Measurements from ENCODE around the gene TGM3. TPM values are rescaled to one million over a fixed set of nuclear protein-coding genes. Genes with fewer than 3 reads are reported as not detected.

The TGM3 gene
- polyA plus RNA-seq, 1 donor from 2014 or later, result 0.24 TPM

DNA sequence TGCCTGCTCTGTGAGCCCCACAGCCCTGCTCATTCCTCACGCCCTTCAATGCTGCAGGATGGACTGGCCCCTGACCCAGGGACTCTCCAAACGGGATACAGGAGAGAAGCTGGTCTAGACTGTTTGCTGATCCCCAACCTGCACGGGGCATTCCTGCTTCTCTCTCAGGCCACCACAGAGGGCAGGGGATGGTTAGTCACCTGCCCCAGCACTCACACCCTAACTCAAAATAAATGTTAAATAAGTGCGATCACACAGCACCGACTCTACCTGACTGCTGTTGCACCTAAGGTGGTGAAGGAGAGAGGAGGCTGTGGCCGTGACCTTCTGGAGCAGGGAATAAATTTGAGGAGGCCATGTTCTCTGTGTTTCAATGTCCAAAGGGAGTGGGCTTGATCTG, 45.0 kb downstream of the TGM3 start:
- H4K20me1 ChIP-seq (ENCODE audit: insufficient read depth), result no peaks in the 10 kb centered on the region
- H3K27me3 ChIP-seq (ENCODE audit: insufficient read depth, low read depth, low read length), result no peaks in the 10 kb centered on the region
- no peak overlapping the region for H3K27ac ChIP-seq (ENCODE audit: low read length)
- no peaks in the 10 kb centered on the region for H3F3A ChIP-seq (ENCODE audit: insufficient read depth, low read length, poor library complexity, severe bottlenecking)
- no peaks in the 10 kb centered on the region for H3K36me3 ChIP-seq (ENCODE audit: insufficient read depth, low read length)
- no peak for TF ChIP-seq MXI1 (conservative IDR thresholded peaks at IDR 0.05; ENCODE audit: poor library complexity, severe bottlenecking)
- TF ChIP-seq, protein P1, sequence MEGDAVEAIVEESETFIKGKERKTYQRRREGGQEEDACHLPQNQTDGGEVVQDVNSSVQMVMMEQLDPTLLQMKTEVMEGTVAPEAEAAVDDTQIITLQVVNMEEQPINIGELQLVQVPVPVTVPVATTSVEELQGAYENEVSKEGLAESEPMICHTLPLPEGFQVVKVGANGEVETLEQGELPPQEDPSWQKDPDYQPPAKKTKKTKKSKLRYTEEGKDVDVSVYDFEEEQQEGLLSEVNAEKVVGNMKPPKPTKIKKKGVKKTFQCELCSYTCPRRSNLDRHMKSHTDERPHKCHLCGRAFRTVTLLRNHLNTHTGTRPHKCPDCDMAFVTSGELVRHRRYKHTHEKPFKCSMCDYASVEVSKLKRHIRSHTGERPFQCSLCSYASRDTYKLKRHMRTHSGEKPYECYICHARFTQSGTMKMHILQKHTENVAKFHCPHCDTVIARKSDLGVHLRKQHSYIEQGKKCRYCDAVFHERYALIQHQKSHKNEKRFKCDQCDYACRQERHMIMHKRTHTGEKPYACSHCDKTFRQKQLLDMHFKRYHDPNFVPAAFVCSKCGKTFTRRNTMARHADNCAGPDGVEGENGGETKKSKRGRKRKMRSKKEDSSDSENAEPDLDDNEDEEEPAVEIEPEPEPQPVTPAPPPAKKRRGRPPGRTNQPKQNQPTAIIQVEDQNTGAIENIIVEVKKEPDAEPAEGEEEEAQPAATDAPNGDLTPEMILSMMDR (IDR thresholded peaks at IDR 0.05; ENCODE audit: poor library complexity, severe bottlenecking), result no peak
- no peak for TF ChIP-seq EP300 (conservative IDR thresholded peaks at IDR 0.05; ENCODE audit: poor library complexity, severe bottlenecking)
- TF ChIP-seq SMC3 (conservative IDR thresholded peaks at IDR 0.05; ENCODE audit: poor library complexity), result no peak
- TF ChIP-seq, protein P2, sequence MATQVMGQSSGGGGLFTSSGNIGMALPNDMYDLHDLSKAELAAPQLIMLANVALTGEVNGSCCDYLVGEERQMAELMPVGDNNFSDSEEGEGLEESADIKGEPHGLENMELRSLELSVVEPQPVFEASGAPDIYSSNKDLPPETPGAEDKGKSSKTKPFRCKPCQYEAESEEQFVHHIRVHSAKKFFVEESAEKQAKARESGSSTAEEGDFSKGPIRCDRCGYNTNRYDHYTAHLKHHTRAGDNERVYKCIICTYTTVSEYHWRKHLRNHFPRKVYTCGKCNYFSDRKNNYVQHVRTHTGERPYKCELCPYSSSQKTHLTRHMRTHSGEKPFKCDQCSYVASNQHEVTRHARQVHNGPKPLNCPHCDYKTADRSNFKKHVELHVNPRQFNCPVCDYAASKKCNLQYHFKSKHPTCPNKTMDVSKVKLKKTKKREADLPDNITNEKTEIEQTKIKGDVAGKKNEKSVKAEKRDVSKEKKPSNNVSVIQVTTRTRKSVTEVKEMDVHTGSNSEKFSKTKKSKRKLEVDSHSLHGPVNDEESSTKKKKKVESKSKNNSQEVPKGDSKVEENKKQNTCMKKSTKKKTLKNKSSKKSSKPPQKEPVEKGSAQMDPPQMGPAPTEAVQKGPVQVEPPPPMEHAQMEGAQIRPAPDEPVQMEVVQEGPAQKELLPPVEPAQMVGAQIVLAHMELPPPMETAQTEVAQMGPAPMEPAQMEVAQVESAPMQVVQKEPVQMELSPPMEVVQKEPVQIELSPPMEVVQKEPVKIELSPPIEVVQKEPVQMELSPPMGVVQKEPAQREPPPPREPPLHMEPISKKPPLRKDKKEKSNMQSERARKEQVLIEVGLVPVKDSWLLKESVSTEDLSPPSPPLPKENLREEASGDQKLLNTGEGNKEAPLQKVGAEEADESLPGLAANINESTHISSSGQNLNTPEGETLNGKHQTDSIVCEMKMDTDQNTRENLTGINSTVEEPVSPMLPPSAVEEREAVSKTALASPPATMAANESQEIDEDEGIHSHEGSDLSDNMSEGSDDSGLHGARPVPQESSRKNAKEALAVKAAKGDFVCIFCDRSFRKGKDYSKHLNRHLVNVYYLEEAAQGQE (IDR thresholded peaks at IDR 0.05; ENCODE audit: borderline replicate concordance), result no peak
- no peak for TF ChIP-seq POLR2AphosphoS5 (IDR thresholded peaks at IDR 0.05)
- no peak for TF ChIP-seq RAD21 (conservative IDR thresholded peaks at IDR 0.05)
- TF ChIP-seq TAF1 (IDR thresholded peaks at IDR 0.05; ENCODE audit: low read depth), result no peak
- no peak for TF ChIP-seq EZH2 (IDR thresholded peaks at IDR 0.05; ENCODE audit: borderline replicate concordance, insufficient read depth, low read length, poor library complexity, severe bottlenecking)
- H3K9ac ChIP-seq (ENCODE audit: low read length), result no peak overlapping the region
- no peak overlapping the region for H2AFZ ChIP-seq (ENCODE audit: low read depth, low read length)
- H3K79me2 ChIP-seq (replicated peaks; ENCODE audit: insufficient read depth, low read length), result no peaks in the 10 kb centered on the region
- H3K4me3 ChIP-seq (ENCODE audit: low read length), result no peak overlapping the region
- no peaks in the 10 kb centered on the region for H3K9me2 ChIP-seq (ENCODE audit: insufficient read depth, low read length)
- no peaks in the 10 kb centered on the region for H3K9me3 ChIP-seq (ENCODE audit: low read length)
- H3K4me2 ChIP-seq (ENCODE audit: low read length), result no peak overlapping the region

DNA sequence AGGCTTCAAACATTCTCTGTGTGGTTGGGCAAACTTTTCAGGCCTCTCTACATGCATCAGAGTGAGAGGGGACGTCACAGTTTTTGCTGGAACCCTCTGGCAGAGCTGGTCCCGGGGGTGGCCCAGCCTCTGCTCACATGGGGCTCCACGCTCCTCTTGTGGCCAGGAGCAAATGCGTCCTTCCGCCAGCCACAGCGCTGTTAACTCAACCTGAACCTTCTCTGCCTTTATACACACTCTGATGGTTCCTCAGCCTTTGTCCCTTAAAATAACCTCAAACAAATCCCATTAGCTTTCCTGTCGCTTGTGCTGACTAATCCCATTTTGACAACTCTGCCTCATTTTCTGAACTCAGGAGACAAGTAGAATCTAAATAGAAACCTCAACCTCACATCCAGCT, 45.5 kb downstream of the TGM3 start:
- no peak overlapping the region for H3K4me2 ChIP-seq (ENCODE audit: low read length)

DNA sequence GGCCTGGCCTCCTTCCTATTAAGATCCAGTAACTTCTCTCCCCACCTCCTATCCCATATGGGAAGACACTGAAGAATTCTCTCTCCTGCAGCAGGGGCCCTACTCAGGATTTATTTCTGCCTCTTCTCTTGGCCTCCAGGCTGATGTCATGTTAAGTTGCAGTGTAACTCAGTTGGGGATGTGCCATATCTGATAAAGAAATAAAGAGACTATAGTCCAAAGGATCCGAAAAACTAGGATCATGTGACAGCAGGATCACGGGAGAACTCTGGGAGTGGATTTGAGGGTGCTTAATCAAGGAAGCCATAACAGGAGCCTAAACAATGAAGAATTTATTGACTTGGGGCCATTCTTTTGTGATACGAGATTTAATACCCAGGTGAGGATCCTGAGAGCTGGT, 46.4 kb downstream of the TGM3 start:
- Histone ChIP-seq H3K27ac (ENCODE audit: low read length) (no peak overlapping the region), H3K79me2 (replicated peaks; ENCODE audit: insufficient read depth, low read length) (no peaks in the 10 kb centered on the region), H3K9ac (ENCODE audit: low read length) (no peak overlapping the region), H3K9me2 (ENCODE audit: insufficient read depth, low read length) (no peaks in the 10 kb centered on the region), H3K4me2 (ENCODE audit: low read length) (no peak overlapping the region), H3K27me3 (ENCODE audit: insufficient read depth, low read depth, low read length) (no peaks in the 10 kb centered on the region), H3F3A (ENCODE audit: insufficient read depth, low read length, poor library complexity, severe bottlenecking) (no peaks in the 10 kb centered on the region), H2AFZ (ENCODE audit: low read depth, low read length) (no peak overlapping the region), H3K9me3 (ENCODE audit: low read length) (no peaks in the 10 kb centered on the region), H4K20me1 (ENCODE audit: insufficient read depth) (no peaks in the 10 kb centered on the region), H3K36me3 (ENCODE audit: insufficient read depth, low read length) (no peaks in the 10 kb centered on the region), H3K4me3 (ENCODE audit: low read length) (no peak overlapping the region)
- TF ChIP-seq, protein P2 (IDR thresholded peaks at IDR 0.05; ENCODE audit: borderline replicate concordance), result no peak
- TF ChIP-seq, protein P1 (IDR thresholded peaks at IDR 0.05; ENCODE audit: poor library complexity, severe bottlenecking), result no peak
- TF ChIP-seq POLR2AphosphoS5 (IDR thresholded peaks at IDR 0.05) (no peak), RAD21 (conservative IDR thresholded peaks at IDR 0.05) (no peak), MXI1 (conservative IDR thresholded peaks at IDR 0.05; ENCODE audit: poor library complexity, severe bottlenecking) (no peak), EZH2 (IDR thresholded peaks at IDR 0.05; ENCODE audit: borderline replicate concordance, insufficient read depth, low read length, poor library complexity, severe bottlenecking) (no peak), TAF1 (IDR thresholded peaks at IDR 0.05; ENCODE audit: low read depth) (no peak), SMC3 (conservative IDR thresholded peaks at IDR 0.05; ENCODE audit: poor library complexity) (no peak), EP300 (conservative IDR thresholded peaks at IDR 0.05; ENCODE audit: poor library complexity, severe bottlenecking) (no peak)

More for the DNA sequence above, 45.5 kb downstream of the TGM3 start:
- no peak for TF ChIP-seq EP300 (conservative IDR thresholded peaks at IDR 0.05; ENCODE audit: poor library complexity, severe bottlenecking)
- H3K4me3 ChIP-seq (ENCODE audit: low read length), result no peak overlapping the region
- no peaks in the 10 kb centered on the region for H3K9me2 ChIP-seq (ENCODE audit: insufficient read depth, low read length)
- H3K79me2 ChIP-seq (replicated peaks; ENCODE audit: insufficient read depth, low read length), result no peaks in the 10 kb centered on the region
- no peak overlapping the region for H2AFZ ChIP-seq (ENCODE audit: low read depth, low read length)
- H3K36me3 ChIP-seq (ENCODE audit: insufficient read depth, low read length), result no peaks in the 10 kb centered on the region
- no peaks in the 10 kb centered on the region for H3K27me3 ChIP-seq (ENCODE audit: insufficient read depth, low read depth, low read length)
- H4K20me1 ChIP-seq (ENCODE audit: insufficient read depth), result no peaks in the 10 kb centered on the region
- H3K9me3 ChIP-seq (ENCODE audit: low read length), result no peaks in the 10 kb centered on the region
- no peaks in the 10 kb centered on the region for H3F3A ChIP-seq (ENCODE audit: insufficient read depth, low read length, poor library complexity, severe bottlenecking)
- no peak overlapping the region for H3K27ac ChIP-seq (ENCODE audit: low read length)
- H3K9ac ChIP-seq (ENCODE audit: low read length), result no peak overlapping the region

Measured in neural cell (in vitro differentiated cells).